Omental fat pad (tissue), 4 donors: ENCODE measurements around the gene TFCP2. TPM values are rescaled to one million over a fixed set of nuclear protein-coding genes. Genes with fewer than 3 reads are reported as not detected.
A peak's percentile ranks its signal among the peaks of the same experiment; 100 is the strongest.
"Not testable (repeated sequence)": the region's sequence is repeated elsewhere in the genome, so short reads cannot be mapped to it uniquely, and the experiment has no call there.

Source experiments
- ATAC-seq: fragments of 150-250 bp; one replicate; pipeline ENCODE4 v1.9.1; 2016; ENCODE audit warnings: mild to moderate bottlenecking, moderate library complexity; ENCODE audit not compliant: low FRiP score
- DNase-seq: peaks from one replicate; pipeline ENCODE4 v3.0.0-alpha.2; 2019; ENCODE audit warnings: low spot score
- total RNA-seq, 4 donors: library from RNA; depleted of rRNA; stranded (reverse); fragments of >200 nt; gene quantifications; one replicate each; pipeline ENCODE4 v1.1.0, GENCODE V29; 2016
- TF ChIP-seq, protein P1 (sequence below), 3 donors: fragments of 450-650 bp; IDR thresholded peaks; one replicate each; pipeline ENCODE4 v1.5.1; 2016 to 2017; ENCODE audit warnings: antibody characterized with exemption in 3 of 3, mild to moderate bottlenecking in 3 of 3, moderate library complexity in 2 of 3

The TFCP2 gene
- total RNA-seq, 4 donors from 2014 or later, result 10.1 to 14.3 (median 12.2) TPM

DNA sequence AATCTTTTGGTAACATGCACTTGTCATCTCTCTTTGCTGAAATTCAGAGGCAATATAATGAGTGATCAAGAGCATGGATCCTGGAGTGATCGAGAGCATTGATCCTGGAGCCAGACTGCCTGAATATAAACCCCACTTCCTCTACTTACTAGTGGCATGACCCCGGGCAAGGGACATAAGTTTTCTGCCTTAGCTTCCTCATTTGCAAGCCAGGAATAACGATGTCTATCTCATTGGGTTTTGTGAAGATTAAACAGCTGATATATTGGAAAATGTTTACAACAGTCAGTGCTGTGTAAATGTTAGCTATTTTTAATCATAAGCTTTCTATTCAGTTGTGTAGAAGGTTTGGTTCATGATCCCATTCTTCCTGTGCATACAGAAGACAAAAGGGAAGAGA lies 87.2 kb downstream of the TFCP2 start:
- ATAC-seq (no peak), DNase-seq (no peak)
- TF ChIP-seq, protein P1, sequence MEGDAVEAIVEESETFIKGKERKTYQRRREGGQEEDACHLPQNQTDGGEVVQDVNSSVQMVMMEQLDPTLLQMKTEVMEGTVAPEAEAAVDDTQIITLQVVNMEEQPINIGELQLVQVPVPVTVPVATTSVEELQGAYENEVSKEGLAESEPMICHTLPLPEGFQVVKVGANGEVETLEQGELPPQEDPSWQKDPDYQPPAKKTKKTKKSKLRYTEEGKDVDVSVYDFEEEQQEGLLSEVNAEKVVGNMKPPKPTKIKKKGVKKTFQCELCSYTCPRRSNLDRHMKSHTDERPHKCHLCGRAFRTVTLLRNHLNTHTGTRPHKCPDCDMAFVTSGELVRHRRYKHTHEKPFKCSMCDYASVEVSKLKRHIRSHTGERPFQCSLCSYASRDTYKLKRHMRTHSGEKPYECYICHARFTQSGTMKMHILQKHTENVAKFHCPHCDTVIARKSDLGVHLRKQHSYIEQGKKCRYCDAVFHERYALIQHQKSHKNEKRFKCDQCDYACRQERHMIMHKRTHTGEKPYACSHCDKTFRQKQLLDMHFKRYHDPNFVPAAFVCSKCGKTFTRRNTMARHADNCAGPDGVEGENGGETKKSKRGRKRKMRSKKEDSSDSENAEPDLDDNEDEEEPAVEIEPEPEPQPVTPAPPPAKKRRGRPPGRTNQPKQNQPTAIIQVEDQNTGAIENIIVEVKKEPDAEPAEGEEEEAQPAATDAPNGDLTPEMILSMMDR (IDR thresholded peaks at IDR 0.05), result no peak

DNA sequence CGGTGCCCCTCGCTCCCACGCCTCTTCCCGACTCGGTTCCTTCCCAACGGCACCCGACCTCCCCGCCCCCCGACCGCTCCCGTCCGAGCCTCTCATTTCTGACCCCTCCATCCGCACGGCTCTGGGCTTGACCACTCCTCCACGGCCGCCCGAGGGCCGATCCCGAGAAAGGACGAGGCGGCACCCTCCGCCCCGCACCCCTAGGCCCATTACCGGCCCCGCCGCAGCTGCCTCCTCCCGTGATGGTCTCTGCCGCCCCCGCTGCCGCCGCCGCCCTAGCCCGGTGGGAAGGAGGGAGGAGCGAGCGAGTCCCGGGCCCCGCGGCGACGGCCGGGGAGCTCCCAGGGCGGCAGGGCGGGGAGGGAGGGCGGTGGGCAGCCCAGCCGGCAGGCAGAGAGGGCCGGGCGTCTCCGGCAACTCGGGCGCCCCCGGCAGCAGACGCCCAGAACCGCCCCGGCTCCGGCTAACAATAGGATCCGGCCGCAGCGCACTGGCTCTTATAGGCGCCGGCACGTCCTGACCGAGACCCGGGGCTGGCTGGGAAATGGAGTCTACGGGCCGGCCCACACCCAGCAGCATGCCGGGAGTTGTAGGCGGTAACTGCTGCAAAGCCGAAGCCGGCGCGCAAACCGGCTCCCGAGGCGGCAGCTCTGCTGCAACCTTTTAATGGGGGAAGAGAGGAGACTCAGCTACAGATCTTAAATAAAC lies 89.7 kb downstream of the TFCP2 start, which contains the start of gene CSRNP2:
Gene CSRNP2 (minus strand): TSS at position 471 of the 708 bp plus-strand sequence. CDS start 7,035 bp downstream, outside the sequence.
- ATAC-seq (peak; percentile 100), DNase-seq (peak; percentile 90)
- TF ChIP-seq, protein P1 (IDR thresholded peaks at IDR 0.05), result no peak

- DNase-seq, result no peak
- peak; percentile 60 for ATAC-seq
- TF ChIP-seq, protein P1 (IDR thresholded peaks at IDR 0.05), result no peak
Observed at GRCh38 chr12:51082561-51083125, 90.3 kb downstream of the TFCP2 start.

DNA sequence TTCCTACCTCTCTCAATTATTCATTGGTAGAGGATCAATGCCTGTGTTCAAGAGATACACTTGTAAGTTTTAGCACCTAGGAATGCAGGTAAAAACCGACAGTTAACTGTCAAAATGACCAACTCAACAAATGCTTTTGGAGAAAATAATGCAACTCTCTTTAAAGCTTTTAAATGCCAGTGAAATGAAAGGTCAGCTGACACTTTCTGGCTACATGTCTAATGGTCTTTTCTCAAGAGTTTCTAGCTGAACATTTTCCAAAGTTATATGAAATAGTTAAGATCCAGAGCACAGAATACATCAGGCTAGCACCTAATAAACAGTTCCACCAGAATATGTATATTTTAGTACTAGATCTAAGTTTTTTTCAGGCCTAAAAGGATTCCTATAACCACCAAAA lies 91.5 kb downstream of the TFCP2 start:
- ATAC-seq (no peak), DNase-seq (no peak)
- TF ChIP-seq, protein P1 (IDR thresholded peaks at IDR 0.05), result no peak

DNA sequence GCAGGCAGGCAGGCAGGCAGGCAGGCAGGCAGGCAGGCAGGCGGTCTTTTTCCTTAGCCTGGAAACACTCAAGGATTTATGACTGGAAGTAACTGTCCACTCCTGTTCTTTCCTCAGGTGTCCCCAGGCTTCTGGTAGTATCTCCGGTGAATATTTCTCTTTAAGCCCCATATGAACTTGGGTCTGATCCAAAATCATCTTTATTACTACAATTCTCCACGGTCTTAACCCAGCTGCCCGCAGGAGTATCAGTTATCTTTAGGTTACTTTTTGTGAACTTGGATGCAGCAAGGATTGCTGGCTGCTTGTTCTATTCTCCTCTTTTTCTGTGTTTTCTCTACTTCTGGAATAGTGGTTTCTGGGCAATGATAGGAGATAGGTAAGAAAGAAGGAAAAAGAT lies 92.8 kb downstream of the TFCP2 start:
- ATAC-seq (no peak), DNase-seq (no peak)
- TF ChIP-seq, protein P1 (IDR thresholded peaks at IDR 0.05), result no peak

GRCh38 chr12:51078866-51079265 lies 94.1 kb downstream of the TFCP2 start:
- not testable (repeated sequence) for DNase-seq, ATAC-seq

GRCh38 chr12:51078346-51078745 lies 94.6 kb downstream of the TFCP2 start:
- not testable (repeated sequence) for DNase-seq, ATAC-seq

- no peak for DNase-seq
- TF ChIP-seq, protein P1 (IDR thresholded peaks at IDR 0.05), result no peak
- no peak for ATAC-seq
Observed at GRCh38 chr12:51077930-51078329, 95.0 kb downstream of the TFCP2 start.
